ENCODE measurements around the gene IGFBP5.

The IGFBP5 gene

DNA sequence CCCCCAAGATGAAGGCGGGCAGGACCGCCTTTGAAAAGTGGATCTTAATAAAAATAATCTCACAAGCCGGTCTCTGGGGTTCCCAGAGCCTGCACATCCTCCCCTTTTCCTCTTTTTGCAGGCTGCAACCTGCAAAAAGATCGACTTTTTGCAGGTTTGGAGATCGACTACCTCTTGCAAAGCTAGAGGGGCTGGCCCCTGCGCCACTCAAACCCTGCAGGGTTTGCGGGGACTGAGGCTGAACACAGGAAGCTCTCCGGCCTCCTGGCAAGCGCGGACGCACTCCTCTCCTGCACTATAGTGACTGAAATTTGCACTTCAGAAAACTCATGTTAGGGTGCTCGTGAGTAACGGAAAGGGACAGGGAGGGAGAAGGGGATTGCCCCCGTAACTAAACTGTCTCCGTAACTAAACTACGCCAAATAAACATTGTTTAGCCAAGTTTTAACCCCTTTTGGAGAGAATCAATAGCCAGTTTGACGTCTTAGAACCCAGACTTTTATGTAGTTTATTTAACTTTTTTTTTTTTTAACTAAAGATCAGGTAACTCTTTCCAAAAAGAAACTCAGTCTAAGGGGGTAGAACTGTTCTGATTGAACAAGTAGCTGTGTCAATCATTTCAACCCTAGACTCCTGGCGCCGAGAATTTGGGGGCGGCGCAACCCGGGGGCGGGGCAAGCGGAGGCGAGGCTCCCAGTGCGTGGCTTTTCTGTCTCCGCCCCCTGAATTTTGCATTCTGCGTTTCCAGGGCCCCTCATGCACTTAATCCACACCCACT lies 2.5 kb downstream of the IGFBP5 start (continued):
- TF ChIP-seq TOX (CRISPR knock-in tag; IDR thresholded peaks at IDR 0.05; ENCODE audit: borderline replicate concordance), result no peak
- TF ChIP-seq ESRRG (CRISPR knock-in tag; IDR thresholded peaks at IDR 0.05), result no peak
- TF ChIP-seq, protein P1, sequence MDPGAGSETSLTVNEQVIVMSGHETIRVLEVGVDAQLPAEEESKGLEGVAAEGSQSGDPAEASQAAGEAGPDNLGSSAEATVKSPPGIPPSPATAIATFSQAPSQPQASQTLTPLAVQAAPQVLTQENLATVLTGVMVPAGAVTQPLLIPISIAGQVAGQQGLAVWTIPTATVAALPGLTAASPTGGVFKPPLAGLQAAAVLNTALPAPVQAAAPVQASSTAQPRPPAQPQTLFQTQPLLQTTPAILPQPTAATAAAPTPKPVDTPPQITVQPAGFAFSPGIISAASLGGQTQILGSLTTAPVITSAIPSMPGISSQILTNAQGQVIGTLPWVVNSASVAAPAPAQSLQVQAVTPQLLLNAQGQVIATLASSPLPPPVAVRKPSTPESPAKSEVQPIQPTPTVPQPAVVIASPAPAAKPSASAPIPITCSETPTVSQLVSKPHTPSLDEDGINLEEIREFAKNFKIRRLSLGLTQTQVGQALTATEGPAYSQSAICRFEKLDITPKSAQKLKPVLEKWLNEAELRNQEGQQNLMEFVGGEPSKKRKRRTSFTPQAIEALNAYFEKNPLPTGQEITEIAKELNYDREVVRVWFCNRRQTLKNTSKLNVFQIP (CRISPR knock-in tag; IDR thresholded peaks at IDR 0.05; ENCODE audit: borderline replicate concordance, low read depth), result no peak
- TF ChIP-seq ZNF70 (CRISPR knock-in tag; IDR thresholded peaks at IDR 0.05), result no peak
- no peak for TF ChIP-seq CSRNP3 (CRISPR knock-in tag; IDR thresholded peaks at IDR 0.05)
- no peak for TF ChIP-seq ISL1 (CRISPR knock-in tag; IDR thresholded peaks at IDR 0.05)
- TF ChIP-seq BACH2 (CRISPR knock-in tag; IDR thresholded peaks at IDR 0.05; ENCODE audit: borderline replicate concordance), result no peak

- ATAC-seq, result peak; percentile 47
- TF ChIP-seq ZNF8 (CRISPR knock-in tag; IDR thresholded peaks at IDR 0.05), result no peak
- no peak for TF ChIP-seq PATZ1 (CRISPR knock-in tag; IDR thresholded peaks at IDR 0.05; ENCODE audit: borderline replicate concordance)
- TF ChIP-seq TOX (CRISPR knock-in tag; IDR thresholded peaks at IDR 0.05; ENCODE audit: borderline replicate concordance), result no peak
- no peak for TF ChIP-seq PPARA (CRISPR knock-in tag; IDR thresholded peaks at IDR 0.05; ENCODE audit: borderline replicate concordance)
- TF ChIP-seq ZFP3 (CRISPR knock-in tag; IDR thresholded peaks at IDR 0.05), result no peak
- TF ChIP-seq, protein P2, sequence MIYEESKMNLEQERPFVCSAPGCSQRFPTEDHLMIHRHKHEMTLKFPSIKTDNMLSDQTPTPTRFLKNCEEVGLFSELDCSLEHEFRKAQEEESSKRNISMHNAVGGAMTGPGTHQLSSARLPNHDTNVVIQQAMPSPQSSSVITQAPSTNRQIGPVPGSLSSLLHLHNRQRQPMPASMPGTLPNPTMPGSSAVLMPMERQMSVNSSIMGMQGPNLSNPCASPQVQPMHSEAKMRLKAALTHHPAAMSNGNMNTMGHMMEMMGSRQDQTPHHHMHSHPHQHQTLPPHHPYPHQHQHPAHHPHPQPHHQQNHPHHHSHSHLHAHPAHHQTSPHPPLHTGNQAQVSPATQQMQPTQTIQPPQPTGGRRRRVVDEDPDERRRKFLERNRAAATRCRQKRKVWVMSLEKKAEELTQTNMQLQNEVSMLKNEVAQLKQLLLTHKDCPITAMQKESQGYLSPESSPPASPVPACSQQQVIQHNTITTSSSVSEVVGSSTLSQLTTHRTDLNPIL (CRISPR knock-in tag; IDR thresholded peaks at IDR 0.05; ENCODE audit: low read depth), result no peak
- TF ChIP-seq BACH2 (CRISPR knock-in tag; IDR thresholded peaks at IDR 0.05; ENCODE audit: borderline replicate concordance), result no peak
- TF ChIP-seq GLIS3 (CRISPR knock-in tag; IDR thresholded peaks at IDR 0.05), result no peak
- TF ChIP-seq ZNF565 (CRISPR knock-in tag; conservative IDR thresholded peaks at IDR 0.05; ENCODE audit: low read depth), result no peak
- no peak for TF ChIP-seq ISL1 (CRISPR knock-in tag; IDR thresholded peaks at IDR 0.05)
- no peak for TF ChIP-seq CSDC2 (CRISPR knock-in tag; IDR thresholded peaks at IDR 0.05)
- no peak for TF ChIP-seq RARB (CRISPR knock-in tag; IDR thresholded peaks at IDR 0.05)
- TF ChIP-seq OSR1 (CRISPR knock-in tag; IDR thresholded peaks at IDR 0.05), result no peak
- TF ChIP-seq, protein P1 (CRISPR knock-in tag; IDR thresholded peaks at IDR 0.05; ENCODE audit: borderline replicate concordance, low read depth), result no peak
- TF ChIP-seq ESRRG (CRISPR knock-in tag; IDR thresholded peaks at IDR 0.05), result no peak
- TF ChIP-seq, protein P3, sequence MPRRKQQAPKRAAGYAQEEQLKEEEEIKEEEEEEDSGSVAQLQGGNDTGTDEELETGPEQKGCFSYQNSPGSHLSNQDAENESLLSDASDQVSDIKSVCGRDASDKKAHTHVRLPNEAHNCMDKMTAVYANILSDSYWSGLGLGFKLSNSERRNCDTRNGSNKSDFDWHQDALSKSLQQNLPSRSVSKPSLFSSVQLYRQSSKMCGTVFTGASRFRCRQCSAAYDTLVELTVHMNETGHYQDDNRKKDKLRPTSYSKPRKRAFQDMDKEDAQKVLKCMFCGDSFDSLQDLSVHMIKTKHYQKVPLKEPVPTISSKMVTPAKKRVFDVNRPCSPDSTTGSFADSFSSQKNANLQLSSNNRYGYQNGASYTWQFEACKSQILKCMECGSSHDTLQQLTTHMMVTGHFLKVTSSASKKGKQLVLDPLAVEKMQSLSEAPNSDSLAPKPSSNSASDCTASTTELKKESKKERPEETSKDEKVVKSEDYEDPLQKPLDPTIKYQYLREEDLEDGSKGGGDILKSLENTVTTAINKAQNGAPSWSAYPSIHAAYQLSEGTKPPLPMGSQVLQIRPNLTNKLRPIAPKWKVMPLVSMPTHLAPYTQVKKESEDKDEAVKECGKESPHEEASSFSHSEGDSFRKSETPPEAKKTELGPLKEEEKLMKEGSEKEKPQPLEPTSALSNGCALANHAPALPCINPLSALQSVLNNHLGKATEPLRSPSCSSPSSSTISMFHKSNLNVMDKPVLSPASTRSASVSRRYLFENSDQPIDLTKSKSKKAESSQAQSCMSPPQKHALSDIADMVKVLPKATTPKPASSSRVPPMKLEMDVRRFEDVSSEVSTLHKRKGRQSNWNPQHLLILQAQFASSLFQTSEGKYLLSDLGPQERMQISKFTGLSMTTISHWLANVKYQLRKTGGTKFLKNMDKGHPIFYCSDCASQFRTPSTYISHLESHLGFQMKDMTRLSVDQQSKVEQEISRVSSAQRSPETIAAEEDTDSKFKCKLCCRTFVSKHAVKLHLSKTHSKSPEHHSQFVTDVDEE (CRISPR knock-in tag; IDR thresholded peaks at IDR 0.05), result no peak
- TF ChIP-seq SNAI2 (CRISPR knock-in tag; IDR thresholded peaks at IDR 0.05), result no peak
- no peak for TF ChIP-seq ARNTL (CRISPR knock-in tag; IDR thresholded peaks at IDR 0.05; ENCODE audit: borderline replicate concordance, low read depth)
- TF ChIP-seq ZC3H10 (CRISPR knock-in tag; IDR thresholded peaks at IDR 0.05), result no peak
Observed at GRCh38 chr2:216690853-216691741, 4.3 kb downstream of the IGFBP5 start.
